Measurements from ENCODE around the gene ZNF506. TPM values are rescaled to one million over a fixed set of nuclear protein-coding genes. Genes with fewer than 3 reads are reported as not detected.
"Not testable (repeated sequence)": the region's sequence is repeated elsewhere in the genome, so short reads cannot be mapped to it uniquely, and the experiment has no call there.

ZNF506 gene
- polyA plus RNA-seq, 1 of the 3 experiments (the other 2 are of a cell fraction): 4.1 TPM

GRCh38 chr19:19744641-19745040 is 76.9 kb downstream of the ZNF506 start (continued):
- no peak for TF ChIP-seq CTCF (IDR thresholded peaks at IDR 0.05)

- H3K9me2 ChIP-seq; H3F3A ChIP-seq (replicated peaks; ENCODE audit: insufficient read depth); H3K79me2 ChIP-seq (ENCODE audit: insufficient read depth); H3K9ac ChIP-seq; H3K4me2 ChIP-seq; H3K27ac ChIP-seq (ENCODE audit: low read depth in 2 of 2, low read length in 1 of 2); H3K4me3 ChIP-seq (ENCODE audit: low read depth in 2 of 2, low read length in 1 of 2); H4K20me1 ChIP-seq (ENCODE audit: insufficient read depth); POLR2A ChIA-PET; DNase-seq; CTCF ChIA-PET; H2AFZ ChIP-seq (ENCODE audit: low read depth); H3K9me3 ChIP-seq; H3K4me1 ChIP-seq (ENCODE audit: control insufficient read depth in 1 of 2, insufficient read depth in 2 of 2, low read depth in 1 of 2, low read length in 1 of 2); H3K27me3 ChIP-seq (ENCODE audit: insufficient read depth); H3K36me3 ChIP-seq (replicated peaks in 1 of 2; ENCODE audit: control insufficient read depth in 1 of 2, insufficient read depth in 2 of 2, low read length in 1 of 2): not testable (repeated sequence)
- WGBS (ENCODE audit: low lambda C conversion rate): 39% methylated on average over 5 of the region's 6 CpGs
Observed at GRCh38 chr19:19743921-19744320, 77.6 kb downstream of the ZNF506 start.

- no peaks in the 10 kb centered on the region for H3K9me2 ChIP-seq
- no peak overlapping the region for H3K9ac ChIP-seq
- H3K27ac ChIP-seq (ENCODE audit: low read depth in 2 of 2, low read length in 1 of 2): no peak overlapping the region
- ChIA-PET CTCF (no interaction called here), POLR2A (no interaction called here)
- no peak overlapping the region for H3K4me2 ChIP-seq
- H3K4me3 ChIP-seq (ENCODE audit: low read depth in 2 of 2, low read length in 1 of 2): no peak overlapping the region
- peak; percentile 6 for DNase-seq
- TF ChIP-seq SMC3 (IDR thresholded peaks at IDR 0.05; ENCODE audit: low read depth, low read length) (no peak), RFX5 (IDR thresholded peaks at IDR 0.05; ENCODE audit: low read length) (no peak), EP300 (IDR thresholded peaks at IDR 0.05; ENCODE audit: borderline replicate concordance in 1 of 2, low read depth in 1 of 2, low read length in 1 of 2) (no peak), JUND (IDR thresholded peaks at IDR 0.05) (no peak), GATA2 (CRISPR knock-in tag; IDR thresholded peaks at IDR 0.05) (no peak), IRF3 (IDR thresholded peaks at IDR 0.05; ENCODE audit: low read depth, low read length) (no peak), NRF1 (IDR thresholded peaks at IDR 0.05; ENCODE audit: low read depth, low read length) (no peak), CHD2 (IDR thresholded peaks at IDR 0.05; ENCODE audit: low read length, partially characterized antibody) (no peak), TEAD4 (IDR thresholded peaks at IDR 0.05; ENCODE audit: borderline replicate concordance, insufficient read depth) (no peak), MEF2A (IDR thresholded peaks at IDR 0.05; ENCODE audit: borderline replicate concordance, low read depth) (no peak), ELF1 (IDR thresholded peaks at IDR 0.05) (no peak), REST (IDR thresholded peaks at IDR 0.05; ENCODE audit: low read depth, low read length) (no peak), TCF12 (IDR thresholded peaks at IDR 0.05) (no peak)
- H3F3A ChIP-seq (replicated peaks; ENCODE audit: insufficient read depth): no peaks in the 10 kb centered on the region
- H4K20me1 ChIP-seq (ENCODE audit: insufficient read depth): no peaks in the 10 kb centered on the region
- H3K79me2 ChIP-seq (ENCODE audit: insufficient read depth): no peaks in the 10 kb centered on the region
- H3K36me3 ChIP-seq (replicated peaks in 1 of 2; ENCODE audit: control insufficient read depth in 1 of 2, insufficient read depth in 2 of 2, low read length in 1 of 2): no peaks in the 10 kb centered on the region
- no peak overlapping the region for H2AFZ ChIP-seq (ENCODE audit: low read depth)
- no peaks in the 10 kb centered on the region for H3K9me3 ChIP-seq
- WGBS (ENCODE audit: low lambda C conversion rate): 41% methylated on average over 6 of the region's 6 CpGs
- no peaks in the 10 kb centered on the region for H3K4me1 ChIP-seq (ENCODE audit: control insufficient read depth in 1 of 2, insufficient read depth in 2 of 2, low read depth in 1 of 2, low read length in 1 of 2)
- no peaks in the 10 kb centered on the region for H3K27me3 ChIP-seq (ENCODE audit: insufficient read depth)
Observed at GRCh38 chr19:19743176-19743575, 78.4 kb downstream of the ZNF506 start.

Data from SK-N-SH (cell line).